ENCODE data around the gene SH3TC1.

The SH3TC1 gene

DNA sequence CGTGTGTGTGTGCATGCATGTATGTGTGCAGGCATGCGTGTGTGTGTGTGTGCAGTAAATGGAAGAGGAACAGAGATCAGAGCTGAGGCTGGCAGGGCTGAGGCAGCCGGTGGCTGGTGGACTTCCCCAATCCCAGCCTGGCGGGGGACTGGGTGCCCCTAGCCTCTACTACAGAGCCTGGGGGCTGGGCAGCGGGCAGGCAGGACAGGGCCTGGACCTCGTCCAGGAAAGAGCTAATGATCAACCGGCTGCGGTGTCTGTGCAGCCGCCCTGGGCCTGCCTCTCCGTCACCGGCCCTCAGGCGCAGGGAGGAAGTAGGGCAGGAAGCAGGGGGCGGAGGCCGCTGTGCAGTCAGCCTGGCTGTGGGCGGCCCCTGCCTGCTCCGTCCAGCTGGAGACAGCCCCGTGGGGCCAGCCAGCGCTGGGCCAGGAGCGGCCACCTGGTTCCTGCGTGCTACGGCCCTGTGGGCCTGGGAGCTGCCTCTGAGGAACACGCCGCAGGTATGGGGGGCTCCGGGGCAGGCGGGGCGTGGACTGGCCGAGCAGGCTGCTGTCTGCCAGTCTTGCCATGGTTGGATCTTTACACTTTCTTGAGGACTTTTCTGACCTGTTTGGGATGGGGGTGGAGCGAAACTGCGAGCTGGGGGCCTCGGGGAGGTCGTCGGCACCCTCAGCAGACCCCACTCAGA is at the start of gene SH3TC1:
Gene SH3TC1, plus strand, starts transcription at position 385 of the 688 bp plus-strand sequence. CDS start 5,905 bp downstream, outside the sequence.
- no peak for DNase-seq (ENCODE audit: low spot score)

DNA sequence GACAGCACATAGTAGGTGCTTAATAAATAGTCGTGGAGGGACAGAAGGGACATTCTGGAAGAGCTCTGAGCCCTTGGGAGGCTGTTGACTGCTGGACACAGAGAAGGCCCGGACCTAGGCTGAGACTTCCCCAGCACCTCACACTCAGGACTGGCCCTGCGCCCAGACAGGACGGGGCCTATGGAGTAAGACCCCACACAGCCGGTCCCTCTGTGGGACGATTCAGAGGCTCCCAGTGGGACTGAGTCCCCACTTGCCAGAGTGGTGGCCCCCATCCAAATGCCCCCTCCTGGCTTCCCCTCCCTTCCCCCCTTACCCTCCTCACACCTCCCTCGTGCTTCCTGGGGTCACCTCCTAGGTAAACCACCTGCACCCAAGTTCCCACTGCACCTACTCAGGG is 49.4 kb upstream of the SH3TC1 start:
- no peak for DNase-seq (ENCODE audit: low spot score)

DNA sequence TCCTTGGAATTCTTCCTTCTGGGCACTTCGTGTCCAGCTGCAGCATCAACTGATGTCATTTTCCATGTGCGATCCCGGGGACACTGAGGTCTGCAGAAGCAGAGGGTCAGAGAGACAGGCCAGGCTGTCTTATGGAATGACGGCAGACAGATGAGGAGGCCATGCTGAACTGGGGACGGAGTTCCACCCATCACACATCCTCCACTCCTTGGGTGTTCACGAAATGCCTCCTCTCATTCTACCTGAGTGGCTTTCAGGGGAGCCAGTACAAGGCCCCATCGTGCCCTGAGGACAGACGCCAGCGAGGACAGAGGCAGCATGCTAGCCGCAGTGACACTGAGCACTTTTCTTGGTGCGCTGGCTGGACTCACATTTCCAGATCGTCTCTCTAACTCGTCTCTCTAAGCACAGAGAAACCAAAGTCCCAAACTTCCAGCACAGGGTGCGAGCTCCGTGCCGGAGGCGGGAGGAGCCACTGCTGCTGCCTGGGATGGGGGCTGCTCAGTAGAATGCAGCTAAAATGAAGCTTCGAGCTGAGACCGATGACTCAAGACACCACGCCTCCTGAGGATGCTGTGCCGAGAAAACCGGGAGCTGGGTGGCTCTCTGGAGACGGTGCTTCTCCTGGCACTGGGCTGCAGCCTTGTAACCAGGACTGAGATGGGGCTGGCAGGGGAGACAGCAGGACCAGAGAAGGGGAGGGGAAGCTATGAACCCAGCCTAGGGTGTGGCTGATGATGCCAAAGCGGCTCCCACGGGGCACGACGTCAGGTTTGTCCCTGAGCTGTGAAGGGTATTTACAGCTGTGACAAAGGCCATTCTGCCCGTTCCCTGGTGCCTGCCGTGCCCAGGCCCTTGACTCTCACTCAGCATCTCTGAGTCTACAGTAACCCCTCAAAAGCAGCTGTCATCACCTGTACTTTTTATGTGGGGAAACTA is 48.7 kb upstream of the SH3TC1 start:
- DNase-seq (ENCODE audit: low spot score) = no peak

DNA sequence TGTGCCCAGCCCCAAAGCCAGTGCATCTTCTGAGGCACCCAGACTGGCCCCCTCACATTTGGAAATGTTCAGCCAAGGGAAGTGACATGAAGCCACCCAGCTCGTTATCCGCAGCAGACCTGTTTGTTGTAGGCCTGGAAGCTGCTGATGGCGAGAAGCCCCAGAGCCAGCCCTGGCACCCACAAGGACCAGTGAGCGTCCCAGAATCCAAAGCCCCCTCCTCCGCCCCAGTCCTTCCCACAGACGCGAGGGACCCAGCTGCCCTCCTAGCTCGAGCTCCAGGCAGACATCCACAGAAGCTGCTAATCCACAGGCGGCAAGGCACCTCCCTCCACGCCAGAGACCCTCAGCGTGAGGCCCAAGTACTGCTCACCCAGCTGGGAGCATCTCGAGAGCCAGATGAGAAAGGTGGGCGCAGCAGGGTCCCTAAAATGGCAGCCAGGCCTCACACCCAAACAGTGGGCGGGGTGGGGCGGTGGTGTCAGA is 47.9 kb upstream of the SH3TC1 start:
- DNase-seq (ENCODE audit: low spot score) = no peak

DNA sequence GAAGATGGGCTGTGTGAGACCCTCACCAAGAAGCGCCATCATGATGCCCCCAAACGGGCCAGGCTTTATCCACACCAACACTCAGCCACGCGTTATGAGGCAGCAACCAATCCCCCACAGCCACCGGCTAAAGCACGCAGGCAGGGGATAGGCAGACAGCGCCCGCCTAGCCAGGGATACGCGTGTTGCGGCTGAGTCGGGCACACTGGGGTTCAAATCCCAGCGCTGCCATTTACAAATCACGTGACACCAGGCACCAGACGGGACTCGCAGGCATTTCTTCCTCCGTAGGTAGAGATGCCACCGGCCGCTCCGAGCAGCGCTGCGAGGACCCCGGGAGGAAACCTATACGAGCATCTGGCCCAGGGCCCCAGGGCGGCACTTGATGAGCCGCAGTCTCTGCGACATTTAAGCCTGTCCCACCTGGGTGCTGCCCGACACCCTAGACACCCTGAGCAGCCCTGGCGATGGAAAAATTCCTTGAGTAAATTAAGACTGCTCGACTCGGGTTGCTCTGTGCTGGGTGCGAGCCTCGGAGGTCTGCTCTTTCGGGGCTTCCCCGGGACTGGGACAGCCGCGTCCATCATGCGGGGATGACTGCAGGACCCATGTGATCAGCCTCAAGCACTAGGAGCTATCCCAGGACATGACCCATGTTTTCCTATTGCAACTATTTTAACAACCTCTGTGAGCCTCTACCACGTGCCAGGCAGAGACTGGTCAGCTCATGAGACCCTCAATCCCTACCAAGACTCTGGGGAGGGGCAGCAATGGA is 46.8 kb upstream of the SH3TC1 start:
- no peak for DNase-seq (ENCODE audit: low spot score)

DNA sequence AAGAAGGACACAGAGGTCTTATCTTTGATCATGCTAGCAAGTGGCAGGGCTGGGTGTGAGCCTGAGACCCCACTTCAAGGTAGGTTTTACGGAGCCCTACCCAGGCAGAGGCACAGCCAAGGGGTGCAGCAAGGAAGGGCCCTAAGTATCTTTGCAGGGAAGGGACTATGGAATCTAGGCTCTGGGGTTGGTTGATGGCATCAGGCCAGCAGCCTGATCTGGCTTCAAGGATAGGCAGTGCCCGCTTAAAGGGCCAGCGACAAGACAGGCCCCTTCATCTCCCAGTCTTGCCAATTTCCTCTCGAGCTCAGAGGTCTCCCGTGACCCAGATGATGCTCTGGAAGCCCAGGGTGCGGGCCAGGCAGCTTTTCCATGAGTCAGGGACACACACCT is 46.2 kb upstream of the SH3TC1 start:
- DNase-seq (ENCODE audit: low spot score) = no peak

DNA sequence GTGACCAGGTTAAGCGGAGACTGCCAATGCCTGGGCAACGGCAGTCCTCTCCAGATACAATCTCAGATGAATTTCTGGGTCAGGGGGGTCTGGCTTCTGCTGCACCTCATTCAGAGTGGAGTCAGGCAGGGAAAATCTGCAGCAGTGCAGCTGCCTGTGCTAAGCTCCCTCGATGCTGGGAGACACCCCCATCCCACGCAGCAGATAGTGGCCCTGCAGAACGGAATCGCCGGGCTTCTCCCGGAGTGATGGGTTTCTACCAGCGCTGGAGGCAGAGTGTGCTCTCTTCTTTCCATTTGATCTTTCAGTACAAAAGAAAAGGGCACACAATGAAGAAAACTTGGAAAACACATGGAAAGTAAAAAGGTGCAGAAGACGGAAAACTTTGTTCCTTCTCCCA is 45.6 kb upstream of the SH3TC1 start:
- no peak for DNase-seq (ENCODE audit: low spot score)

DNA sequence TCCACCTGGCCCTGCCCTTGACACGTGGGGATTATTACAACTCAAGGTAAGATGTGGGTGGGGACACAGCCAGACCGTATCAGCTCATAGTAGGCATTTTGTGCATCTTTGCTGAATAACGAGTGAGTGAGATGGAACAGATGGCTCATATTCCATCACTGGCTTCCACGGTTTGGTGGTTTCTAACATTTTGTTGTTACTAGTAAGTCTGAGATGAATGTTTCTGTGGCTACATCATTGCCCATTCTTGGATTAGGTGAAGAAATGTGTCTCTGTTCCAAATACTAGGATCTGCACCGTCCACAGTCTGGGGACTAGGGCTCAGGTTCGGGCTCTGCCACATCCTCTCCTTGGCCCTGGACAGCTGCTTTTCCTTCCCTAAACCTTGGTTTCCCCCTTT is 44.0 kb upstream of the SH3TC1 start:
- no peak for DNase-seq (ENCODE audit: low spot score)

DNA sequence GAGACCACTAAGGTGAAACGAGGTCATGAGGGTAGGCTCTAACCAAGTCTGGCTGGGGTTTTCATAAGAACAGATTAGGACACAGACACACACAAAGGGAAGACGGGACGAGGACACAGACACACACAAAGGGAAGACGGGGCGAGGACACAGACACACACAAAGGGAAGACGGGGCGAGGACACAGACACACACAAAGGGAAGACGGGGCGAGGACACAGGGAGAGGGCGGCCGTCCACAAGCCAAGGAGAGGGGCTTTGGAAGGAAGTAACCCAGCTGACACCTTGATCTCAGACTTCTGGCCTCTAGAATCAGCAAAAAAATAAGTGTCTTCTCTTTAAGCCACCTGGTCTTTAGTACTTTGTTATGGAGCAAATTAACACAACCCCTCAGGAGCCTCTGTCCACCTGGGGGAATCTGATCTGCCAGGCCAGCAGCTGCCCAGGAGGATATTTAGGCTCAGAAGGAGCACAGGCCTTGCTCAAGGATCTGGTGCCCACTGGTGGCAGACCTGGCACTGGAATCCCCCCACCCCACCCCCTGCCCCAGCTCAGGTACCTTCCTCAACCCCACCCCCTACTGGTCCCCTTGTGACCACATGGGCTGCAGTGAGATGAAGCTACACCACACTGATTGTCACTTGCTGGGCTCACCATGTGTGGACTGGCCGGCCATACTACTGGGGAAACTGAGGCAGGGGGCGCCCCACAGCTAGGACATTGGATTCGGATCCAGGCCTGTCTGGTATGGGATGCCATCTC is 43.2 kb upstream of the SH3TC1 start:
- DNase-seq (ENCODE audit: low spot score) = no peak

DNA sequence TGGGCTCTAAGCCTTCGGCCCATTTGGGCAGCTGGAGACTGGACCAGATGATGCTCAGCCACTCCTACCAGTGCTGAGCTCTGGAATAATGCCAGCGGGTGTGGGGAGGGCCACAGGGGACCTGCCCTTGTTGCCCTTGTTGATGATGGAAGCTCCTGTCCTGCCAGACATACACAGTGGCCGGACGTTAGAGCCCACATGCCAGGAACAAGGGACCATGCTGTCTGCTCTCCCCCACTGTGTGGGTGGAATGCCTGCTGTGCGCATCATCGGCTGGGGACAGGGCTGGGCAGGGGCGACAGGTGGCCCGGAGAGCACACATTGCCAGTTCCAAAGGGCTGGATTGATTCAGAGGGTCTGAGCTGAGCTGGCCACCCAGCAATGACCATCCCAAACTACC is 42.5 kb upstream of the SH3TC1 start:
- DNase-seq (ENCODE audit: low spot score) = no peak

DNA sequence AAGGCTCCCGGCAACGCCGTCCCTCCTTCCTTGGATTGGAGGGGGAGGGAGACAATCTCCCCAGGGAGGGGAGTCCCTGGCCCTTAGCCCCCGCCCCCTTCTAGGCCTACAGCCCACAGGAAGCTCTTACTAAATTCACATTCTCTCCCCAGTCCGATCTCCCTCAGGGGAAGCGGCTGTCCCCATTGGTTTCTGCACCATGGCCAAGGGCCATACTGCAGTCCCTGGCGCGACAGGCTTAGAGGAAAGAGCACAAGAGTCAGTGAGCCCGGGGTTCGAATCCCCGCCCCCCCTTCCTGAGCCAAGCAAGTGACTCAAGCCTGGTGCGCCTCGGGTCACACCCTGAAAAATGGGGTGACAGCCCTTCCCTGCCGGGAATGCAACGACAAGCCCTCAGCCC is 41.6 kb upstream of the SH3TC1 start:
- DNase-seq (ENCODE audit: low spot score) = no peak

DNA sequence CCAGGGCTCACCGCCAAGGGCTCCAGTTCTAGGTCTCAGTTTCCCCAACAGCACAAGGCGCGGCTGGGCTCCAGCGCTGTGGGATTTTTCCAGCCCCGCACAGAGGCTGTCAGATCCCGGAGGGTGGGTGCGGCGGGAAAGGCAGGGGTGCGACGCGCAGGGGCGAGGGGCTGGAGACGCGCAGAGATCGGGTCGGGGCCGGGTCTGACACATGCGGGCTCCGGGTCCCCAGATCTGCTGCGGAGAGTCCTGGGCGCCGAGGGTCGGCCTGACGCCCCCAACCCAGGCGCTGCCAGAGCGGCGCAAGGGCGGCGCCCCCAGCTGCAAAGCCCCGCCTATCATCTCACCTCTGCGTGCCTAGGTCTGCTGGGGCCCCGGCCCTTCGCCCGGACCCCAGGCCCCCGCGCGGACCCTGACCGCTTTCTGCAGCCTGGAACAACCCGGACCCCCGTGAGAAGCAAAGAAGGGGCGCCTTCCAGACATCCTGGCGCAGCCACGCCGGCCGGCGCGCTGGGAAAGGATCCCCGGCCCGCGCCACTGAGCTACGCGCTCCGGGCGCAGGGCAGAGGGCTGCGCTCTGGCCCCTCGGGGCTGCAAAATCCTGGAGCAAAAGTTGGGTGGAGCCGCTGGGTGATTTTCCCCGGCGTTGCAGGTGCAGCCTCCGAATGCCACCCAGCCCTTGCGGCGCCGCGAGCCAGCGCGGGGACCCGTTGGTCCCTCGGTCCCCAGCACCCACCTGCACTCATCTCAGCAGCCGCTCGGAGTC is 41.0 kb upstream of the SH3TC1 start:
- no peak for DNase-seq (ENCODE audit: low spot score)

DNA sequence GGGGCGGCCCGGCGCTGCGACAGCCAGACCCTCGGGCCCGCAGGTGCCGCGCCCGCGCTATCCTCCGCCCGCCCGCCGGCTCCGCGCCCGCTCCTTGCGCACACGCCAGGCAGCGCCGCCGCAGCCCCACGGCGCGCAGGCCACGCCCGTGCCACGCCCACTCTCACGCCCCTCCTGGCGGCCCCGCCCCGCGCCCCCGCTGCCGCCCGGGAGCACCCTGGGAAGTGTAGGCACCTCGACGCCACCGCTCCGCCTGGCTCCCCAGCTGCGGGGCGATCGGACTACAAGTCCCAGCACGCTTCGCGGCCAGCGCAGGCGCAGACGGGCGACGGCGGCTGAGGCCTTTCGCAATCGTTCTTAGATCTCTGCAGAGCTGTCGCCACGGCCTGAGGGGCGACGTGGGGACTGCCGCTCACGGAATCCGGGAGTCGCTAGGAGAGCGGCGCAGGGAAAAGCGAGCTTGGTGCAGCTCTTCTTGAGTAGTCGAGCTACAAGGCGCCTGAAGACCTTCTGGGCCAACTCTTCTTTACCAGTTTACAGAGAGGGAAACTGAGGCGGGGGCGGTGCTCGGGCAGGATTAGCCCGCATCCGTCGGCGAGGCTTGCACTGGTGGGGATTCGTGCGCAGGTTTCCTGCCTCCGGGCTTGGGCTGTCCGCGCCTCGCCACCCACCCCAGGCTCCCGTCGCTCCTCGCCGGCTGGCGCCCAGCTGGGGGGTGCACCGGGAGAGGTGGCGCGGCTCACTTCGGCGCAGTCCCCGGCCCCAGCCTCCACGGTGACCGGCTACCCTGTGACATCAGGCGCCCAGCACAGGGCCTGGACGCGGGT is 40.2 kb upstream of the SH3TC1 start, which contains the start of gene ABLIM2:
Gene ABLIM2, minus strand, starts transcription at position 104 of the 827 bp plus-strand sequence. CDS start 124 bp downstream, outside the sequence.
- peak; percentile 84 for DNase-seq (ENCODE audit: low spot score)

DNA sequence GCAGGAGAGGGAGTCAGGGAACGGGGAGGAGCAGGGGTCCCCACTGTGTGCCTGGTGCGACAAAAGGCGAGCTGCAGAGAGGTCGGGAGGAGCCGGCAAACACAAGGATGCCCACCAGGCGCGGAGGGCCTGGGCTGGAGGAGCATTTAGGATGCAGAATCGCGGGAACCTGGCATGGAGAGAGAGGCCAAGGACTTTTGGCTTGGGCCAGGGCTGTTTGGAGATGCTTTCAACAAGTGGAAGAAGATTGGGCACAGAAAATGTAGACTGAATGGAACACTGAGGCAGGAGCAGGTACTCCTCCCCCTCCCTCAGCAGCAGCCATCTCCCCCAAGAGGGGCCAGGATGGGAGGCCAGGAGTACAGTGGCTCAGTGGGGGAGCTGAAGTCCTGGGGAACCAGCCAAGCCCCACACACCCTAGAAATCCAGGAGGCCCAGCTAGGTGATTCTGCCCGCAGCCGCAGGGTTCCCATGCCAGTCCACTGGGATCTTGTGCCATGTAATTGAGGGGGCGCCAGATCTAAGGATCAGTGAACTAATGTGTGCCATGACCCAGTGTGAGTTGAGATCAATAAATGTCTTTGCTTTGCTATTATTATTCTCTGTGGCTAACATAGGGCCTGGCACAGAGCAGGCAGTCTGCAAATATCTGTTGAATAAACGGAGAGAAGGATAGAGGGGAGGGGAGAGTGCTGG is 39.4 kb upstream of the SH3TC1 start:
- no peak for DNase-seq (ENCODE audit: low spot score)

DNA sequence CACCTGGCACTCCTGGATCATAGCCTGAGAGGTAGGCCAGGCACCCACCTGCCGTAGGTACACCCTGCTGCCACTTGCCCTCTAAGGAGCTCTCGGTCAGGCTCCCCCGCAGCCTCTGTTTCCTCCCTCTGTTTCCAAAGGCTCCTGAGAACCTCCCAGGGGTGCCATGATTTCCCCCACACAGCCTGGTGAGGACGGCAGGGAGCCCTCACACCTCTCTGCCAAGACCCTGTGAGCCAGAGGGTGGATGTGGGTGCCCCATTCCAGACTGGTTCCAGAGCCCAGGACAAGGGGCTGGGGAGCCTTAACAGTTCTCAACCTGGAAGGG is 38.9 kb upstream of the SH3TC1 start:
- no peak for DNase-seq (ENCODE audit: low spot score)

DNA sequence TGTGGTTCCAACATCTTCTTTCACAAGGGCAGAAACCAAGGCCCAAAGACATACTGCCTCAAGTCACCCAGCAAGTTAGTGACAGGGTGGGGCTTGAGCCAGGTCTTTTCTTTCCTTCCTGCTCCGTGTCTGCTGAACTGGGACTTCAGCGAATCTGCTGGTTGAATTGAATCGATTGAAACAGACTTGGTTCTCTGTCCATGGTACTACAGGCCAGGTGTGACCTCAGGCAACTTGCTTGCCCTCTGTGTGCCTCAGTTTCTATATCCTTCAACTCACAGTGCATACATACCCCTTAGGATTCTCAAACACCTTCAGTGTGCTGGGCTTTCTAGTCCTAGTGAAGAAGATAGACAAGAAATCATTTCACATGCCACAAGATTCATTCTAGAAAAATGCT is 38.5 kb upstream of the SH3TC1 start:
- no peak for DNase-seq (ENCODE audit: low spot score)

DNA sequence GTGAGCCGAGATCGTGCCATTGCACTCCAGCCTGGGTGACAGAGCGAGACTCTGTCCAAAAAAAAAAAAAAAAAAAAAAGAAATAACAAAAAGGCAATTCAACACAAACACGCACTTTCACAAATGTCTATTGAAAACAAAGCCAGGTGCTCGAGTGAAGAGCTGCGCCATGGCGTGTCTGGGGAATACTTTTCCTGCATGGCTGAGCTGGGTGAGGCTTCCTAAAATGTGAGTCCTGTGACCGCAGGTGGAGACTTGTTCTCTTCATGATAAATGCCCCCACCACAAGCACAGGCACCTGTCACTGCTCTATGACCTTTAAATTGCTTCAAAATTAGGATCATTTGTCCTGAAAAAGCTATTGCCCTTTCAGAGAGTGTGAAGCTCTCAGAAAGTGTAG is 36.5 kb upstream of the SH3TC1 start:
- no peak for DNase-seq (ENCODE audit: low spot score)

DNA sequence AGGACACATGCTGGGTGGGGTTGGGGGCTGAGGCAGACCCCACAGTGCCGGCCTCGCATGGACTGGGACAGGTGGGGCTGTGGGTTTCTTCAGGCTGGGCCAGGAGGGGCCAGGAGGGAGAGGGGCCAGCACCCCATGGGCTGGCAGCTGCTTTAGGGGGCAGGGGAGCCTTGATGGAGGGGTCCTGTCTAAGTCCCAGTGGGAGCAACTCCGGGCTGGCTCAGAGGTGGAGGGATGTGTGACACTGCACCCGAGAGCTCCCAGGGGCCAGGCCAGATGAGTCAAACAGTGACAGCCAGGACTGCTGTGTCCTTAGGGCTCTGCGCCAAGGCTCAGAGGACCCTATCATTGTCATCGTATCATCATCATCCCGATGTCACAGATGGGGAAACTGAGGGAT is 36.1 kb upstream of the SH3TC1 start:
- DNase-seq (ENCODE audit: low spot score) = no peak

DNA sequence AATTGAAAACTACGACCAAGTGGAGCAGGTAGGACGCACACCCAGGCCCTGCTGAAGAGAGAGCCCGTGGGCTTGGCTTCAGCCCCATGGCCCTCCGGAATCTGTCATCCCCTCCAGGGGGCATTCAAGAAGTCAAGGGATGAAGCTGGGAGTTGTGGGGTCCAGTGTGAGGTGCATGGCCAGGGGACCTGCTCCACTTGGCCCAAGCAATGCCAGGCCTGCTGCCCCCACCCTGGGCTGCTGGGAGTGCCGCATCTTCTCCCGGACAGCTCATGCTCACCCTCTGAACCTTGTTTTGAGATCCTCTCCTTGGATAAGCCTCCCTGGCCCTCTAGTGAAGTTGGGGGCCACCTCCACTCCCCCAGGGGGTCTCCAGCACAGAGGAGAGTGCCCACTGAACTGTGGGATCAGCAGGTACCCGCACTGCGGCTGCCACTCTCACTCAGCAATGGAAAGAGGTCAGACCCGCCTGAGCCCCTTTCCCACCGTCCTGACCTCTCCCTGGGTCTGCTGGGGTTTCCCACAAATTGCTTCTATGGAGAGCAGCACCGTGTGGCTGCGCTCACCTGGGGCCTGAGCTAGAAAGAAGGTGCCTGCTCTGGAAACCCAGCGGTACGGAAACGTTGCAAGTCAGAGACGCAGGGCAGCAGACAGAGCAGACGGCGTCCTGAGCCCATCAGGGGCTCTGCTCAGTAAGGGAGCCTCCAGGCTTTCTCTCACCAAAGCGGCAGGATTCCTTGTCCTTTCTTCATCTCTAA is 35.5 kb upstream of the SH3TC1 start:
- no peak for DNase-seq (ENCODE audit: low spot score)

Measured in hematopoietic multipotent progenitor cell treated with erythropoietin and hydrocortisone succinate and interleukin-3 and kit ligand, for 17 days (in vitro differentiated cells).